NB4 (cell line): ENCODE measurements around the gene ZNF710.

Experiments used
- MYC ChIP-seq: IDR thresholded peaks from 2 replicates; pipeline ENCODE4 v1.6.1; 2011; ENCODE audit warnings: low read depth, low read length
- POLR2A ChIP-seq: IDR thresholded peaks from 2 replicates; pipeline ENCODE4 v1.6.1; 2011; ENCODE audit warnings: mild to moderate bottlenecking; ENCODE audit not compliant: insufficient read length; ENCODE audit errors: extremely low read depth
- TF ChIP-seq, protein P1 (sequence below): IDR thresholded peaks from one replicate; pipeline ENCODE4 v1.5.1; 2012; ENCODE audit warnings: low read depth, low read length

- TF ChIP-seq, protein P1, sequence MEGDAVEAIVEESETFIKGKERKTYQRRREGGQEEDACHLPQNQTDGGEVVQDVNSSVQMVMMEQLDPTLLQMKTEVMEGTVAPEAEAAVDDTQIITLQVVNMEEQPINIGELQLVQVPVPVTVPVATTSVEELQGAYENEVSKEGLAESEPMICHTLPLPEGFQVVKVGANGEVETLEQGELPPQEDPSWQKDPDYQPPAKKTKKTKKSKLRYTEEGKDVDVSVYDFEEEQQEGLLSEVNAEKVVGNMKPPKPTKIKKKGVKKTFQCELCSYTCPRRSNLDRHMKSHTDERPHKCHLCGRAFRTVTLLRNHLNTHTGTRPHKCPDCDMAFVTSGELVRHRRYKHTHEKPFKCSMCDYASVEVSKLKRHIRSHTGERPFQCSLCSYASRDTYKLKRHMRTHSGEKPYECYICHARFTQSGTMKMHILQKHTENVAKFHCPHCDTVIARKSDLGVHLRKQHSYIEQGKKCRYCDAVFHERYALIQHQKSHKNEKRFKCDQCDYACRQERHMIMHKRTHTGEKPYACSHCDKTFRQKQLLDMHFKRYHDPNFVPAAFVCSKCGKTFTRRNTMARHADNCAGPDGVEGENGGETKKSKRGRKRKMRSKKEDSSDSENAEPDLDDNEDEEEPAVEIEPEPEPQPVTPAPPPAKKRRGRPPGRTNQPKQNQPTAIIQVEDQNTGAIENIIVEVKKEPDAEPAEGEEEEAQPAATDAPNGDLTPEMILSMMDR: no peak
- TF ChIP-seq MYC: no peak
- TF ChIP-seq POLR2A: no peak
These were observed 59.7 kb downstream of the ZNF710 start for GRCh38 chr15:90060797-90061196.
